ENCODE data around the gene SLC6A19.
"Not testable (repeated sequence)": the region's sequence is repeated elsewhere in the genome, so short reads cannot be mapped to it uniquely, and the experiment has no call there.

SLC6A19 gene

GRCh38 chr5:1247811-1248210 lies 46.4 kb downstream of the SLC6A19 start:
- DNase-seq: no peak

DNA sequence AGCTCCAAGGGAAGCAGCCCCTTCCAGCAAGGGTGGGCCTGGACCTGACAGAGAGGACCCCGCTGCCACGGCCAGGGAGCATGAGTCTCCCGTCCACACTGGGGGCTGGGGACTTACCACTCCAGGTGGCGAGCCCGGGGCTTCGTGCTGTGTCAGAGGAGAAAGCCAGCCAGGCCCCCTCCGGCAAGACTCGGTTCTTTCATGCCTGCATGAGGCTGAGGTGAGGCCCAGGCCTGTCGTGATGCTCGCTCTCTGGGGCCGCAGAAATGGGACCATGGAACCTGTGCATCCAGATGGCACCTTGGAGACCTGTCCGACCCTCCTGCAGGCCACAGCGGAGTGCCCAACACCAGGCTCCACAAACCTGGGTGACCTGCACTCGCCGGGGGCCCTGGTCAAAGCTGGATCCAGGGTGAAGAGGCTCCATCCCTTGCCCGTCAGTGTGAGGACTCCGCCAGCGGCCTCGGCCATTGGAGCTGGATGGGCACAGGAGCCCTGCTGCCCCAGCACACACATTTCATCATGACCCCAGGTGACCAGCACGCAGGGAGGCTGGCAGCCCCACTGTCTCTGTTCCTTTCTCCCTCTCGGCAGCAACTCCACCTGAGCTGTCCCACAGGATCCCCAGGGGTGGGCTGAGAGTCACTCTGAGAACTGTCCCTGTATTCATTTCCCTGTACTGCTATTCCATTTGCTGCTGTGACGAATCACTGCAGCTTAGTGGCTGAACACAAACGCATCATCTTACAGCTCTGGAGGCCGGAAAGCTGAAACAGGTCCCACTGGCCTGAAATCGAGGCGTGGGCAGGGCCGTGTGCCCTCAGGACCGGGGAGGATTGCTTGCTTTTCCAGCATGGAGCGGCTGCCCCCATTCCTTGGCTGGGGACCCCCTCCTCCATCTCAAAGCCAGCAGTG lies 48.2 kb downstream of the SLC6A19 start:
- DNase-seq: no peak

GRCh38 chr5:1251678-1252580 lies 50.5 kb downstream of the SLC6A19 start:
- DNase-seq: no peak

DNA sequence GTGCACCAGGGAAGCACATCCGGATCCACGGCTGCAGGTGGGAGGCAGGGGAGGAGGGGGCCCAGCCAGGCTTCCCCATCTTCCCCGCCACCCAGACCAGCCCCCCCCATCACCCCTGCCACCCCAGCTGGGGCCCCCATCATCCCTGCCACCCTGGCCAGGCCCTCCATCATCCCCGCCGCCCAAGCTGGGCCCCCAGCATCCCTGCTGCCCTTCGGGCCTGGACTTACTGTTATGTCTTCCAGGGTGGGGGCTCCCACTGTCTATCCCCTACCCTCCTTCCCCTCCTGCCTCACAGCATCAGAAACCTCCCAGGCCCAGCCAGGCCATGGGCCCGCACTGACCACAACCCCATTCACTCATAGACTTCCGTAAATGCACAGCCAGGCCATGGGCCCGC lies 51.3 kb downstream of the SLC6A19 start:
- DNase-seq: no peak

DNA sequence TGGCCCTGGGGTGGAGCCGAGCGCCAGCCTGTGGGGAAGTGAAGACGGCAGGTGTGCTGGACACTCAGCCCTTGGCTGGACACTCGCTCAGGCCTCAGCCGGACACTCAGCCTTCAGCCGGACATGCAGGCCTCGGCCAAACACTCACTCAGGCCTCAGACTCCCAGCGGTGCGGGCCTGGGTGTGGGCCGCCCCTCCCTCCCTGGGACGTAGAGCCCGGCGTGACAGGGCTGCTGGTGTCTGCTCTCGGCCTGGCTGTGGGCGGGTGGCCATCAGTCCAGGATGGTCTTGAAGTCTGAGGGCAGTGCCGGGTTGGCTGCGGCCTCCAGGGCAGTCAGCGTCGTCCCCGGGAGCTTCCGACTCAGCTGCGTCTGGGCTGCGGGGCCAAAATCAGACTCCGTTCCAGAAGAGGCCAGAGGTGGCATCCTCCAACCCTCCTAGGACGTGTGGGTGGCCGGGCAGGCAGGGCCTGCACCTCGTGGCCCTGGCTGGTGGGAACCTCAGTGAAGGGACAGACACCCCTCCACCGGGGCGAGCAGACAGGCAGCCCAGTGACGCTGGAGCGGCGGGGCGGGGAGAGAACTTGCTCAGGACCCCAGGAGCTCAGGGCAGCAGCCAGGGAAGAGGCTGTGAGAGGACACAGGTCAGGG lies 52.2 kb downstream of the SLC6A19 start:
- DNase-seq: no peak

- no peak for DNase-seq
Measured at GRCh38 chr5:1254196-1254595, 52.8 kb downstream of the SLC6A19 start.

DNA sequence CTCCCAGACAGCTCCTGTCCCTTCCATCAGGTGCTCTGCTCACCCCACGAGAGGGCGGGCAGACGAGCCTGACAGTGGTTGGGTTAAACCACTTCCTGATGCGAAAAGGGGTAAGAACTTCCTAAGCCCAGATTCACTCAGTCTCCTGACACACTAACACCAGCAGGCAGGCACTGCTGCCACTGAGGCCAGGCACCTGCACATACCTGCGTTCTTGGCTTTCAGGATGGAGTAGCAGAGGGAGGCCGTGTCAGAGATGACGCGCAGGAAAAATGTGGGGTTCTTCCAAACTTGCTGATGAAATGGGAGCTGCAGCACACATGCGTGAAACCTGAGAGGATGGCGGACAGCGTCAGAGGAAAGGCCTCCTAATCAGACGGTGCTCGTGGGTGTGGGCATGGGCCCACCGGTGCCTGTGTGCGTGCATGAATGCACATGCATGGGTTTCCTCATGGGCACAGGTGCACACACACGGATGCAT lies 53.7 kb downstream of the SLC6A19 start:
- DNase-seq: peak; percentile 37

DNA sequence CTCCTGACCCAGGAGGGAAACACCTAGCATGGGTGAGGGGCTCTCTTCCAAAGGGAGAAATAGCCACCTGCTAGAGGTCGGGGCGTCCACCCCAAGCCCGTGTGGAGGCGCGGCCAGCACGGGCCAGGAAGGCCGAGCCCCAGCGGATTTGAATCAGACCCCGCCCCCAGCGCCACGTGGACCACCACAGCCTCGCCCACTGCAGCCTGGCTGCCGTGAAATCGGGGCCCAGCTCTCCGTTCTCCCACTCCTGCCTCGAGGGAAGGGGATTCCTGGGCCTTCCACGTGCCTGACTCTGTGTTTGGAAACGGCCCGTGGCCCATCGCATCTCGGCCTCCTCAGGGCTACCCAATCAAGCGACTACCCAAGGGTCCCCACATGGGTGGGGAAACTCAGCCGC lies 55.4 kb downstream of the SLC6A19 start:
- DNase-seq: no peak

DNA sequence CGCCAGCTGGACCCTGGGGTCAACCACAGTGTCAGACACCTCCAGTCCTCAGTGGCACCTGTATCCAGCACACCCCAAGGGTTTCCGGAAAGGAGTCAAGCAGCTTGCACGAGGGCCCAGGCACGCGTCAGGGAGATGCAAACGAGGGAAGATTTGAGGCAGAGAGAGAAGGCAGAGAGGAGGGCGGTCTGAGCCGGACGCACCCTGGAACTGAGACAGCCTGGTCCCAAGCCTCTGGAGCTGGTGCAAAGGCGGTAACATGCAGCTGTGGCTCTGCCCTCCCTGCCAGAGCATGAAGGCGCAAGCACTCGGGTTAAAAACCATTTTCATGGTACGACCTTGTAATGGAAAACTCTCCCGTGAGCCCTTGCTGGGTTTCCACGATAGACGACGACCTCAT lies 56.0 kb downstream of the SLC6A19 start:
- no peak for DNase-seq

DNA sequence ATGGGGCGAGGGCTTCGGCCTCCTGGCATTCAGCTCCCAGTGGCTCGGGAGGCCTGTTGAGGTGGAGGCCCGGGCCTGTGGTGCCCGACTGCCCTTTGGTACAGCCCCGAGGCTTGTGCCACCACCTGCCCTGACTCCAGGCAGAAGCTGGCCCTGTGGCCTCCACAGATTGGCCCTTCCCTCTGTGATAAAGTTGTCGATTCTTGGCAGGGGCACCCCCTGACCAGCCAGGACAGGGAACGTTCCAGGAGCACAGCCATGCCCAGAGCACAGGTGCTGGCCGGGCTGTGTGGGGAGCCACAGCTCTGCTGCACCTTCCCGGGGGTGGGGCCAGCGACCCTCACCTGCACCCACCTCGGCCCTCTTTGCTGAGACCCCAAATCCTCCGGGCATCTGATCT lies 56.4 kb downstream of the SLC6A19 start:
- DNase-seq: no peak

GRCh38 chr5:1259806-1260480 lies 58.5 kb downstream of the SLC6A19 start:
- no peak for DNase-seq

GRCh38 chr5:1261643-1262042 lies 60.2 kb downstream of the SLC6A19 start:
- no peak for DNase-seq

- DNase-seq: no peak
Measured at GRCh38 chr5:1262381-1262780, 61.0 kb downstream of the SLC6A19 start.

DNA sequence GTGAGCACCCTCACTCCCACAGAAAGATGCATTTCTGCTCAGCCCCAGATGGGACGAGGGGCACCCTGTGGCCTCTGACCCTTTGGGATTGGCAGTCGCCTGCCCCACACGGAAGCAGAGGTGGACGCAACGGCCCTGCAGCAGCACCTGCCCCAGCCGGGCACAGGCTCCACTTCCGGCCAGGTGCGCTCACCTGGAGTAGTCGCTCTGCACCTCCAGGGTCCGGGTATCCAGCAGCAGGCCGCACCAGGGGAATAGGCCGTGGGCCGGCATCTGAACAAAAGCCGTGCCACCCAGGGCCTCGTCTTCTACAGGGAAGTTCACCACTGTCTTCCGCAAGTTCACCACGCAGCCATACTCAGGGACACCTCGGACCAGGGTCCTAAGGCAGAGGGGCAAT lies 62.8 kb downstream of the SLC6A19 start:
- DNase-seq: no peak

- DNase-seq: no peak
Measured at GRCh38 chr5:1265026-1265425, 63.6 kb downstream of the SLC6A19 start.

- DNase-seq: no peak
Measured at GRCh38 chr5:1265461-1266455, 64.4 kb downstream of the SLC6A19 start.

DNA sequence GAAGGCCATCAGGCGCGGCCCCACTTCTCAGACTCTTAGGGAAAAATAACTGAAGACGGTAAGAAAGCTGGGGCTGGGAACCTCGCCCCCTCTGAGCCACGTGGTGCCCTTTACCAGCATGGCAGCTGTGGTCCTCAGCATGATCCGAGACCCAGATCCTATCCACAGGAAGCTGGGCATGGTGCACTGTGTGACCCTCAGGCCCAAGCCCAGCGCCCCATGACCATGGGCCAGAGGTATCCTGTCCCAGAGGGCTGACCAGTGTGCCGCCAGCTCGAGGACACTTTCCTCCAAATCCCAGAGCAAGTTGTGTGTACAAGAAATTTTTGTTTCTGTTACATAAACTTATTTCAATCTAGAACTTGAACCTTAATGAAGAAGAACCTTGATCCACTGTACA lies 65.4 kb downstream of the SLC6A19 start:
- no peak for DNase-seq

- not testable (repeated sequence) for DNase-seq
Measured at GRCh38 chr5:1267464-1267863, 66.1 kb downstream of the SLC6A19 start.

DNA sequence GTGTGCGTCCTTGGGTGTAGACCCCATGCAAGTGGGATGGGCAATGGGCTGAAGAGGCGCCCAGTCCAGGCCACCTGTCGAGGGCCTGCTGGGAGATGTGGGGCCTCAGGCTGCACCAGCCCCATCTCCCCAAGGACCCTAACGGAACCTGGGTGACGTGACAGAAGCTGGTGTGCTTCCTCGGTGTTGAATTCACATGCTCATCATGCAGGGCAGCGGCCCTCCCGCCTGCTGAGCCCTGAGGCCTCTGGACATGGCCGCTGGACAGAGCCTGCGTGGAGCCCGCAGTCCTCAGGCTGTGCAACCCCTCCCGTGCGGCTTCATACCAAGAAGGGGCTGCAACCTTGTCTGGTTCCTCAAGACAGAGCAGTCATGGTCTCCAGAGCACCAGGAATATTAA lies 66.7 kb downstream of the SLC6A19 start:
- no peak for DNase-seq

GRCh38 chr5:1268666-1269065 lies 67.3 kb downstream of the SLC6A19 start:
- peak; percentile 24 for DNase-seq

GRCh38 chr5:1270426-1270825 lies 69.0 kb downstream of the SLC6A19 start:
- no peak for DNase-seq

All from T-helper 9 cell (primary cell).